GM21381 (cell line): ENCODE results near the gene PTPN13.
"Not testable (repeated sequence)": the region's sequence is repeated elsewhere in the genome, so short reads cannot be mapped to it uniquely, and the experiment has no call there.

Source experiments
- ATAC-seq: cut with Tn5 transposase; IDR thresholded peaks from one replicate; pipeline ENCODE4 v1.9.1; 2021; ENCODE audit warnings: mild to moderate bottlenecking, moderate library complexity; ENCODE audit not compliant: unreplicated experiment

PTPN13 gene

GRCh38 chr4:86688026-86688425, 93.9 kb downstream of the PTPN13 start:
- ATAC-seq, result no peak

- ATAC-seq, result no peak
Measured at GRCh38 chr4:86704601-86705000, 110.5 kb downstream of the PTPN13 start.

- no peak for ATAC-seq
Measured at GRCh38 chr4:86706923-86707597, 112.9 kb downstream of the PTPN13 start.

- ATAC-seq, result no peak
Measured at GRCh38 chr4:86717651-86718050, 123.5 kb downstream of the PTPN13 start.

- no peak for ATAC-seq
Measured at GRCh38 chr4:86718152-86718551, 124.0 kb downstream of the PTPN13 start.

GRCh38 chr4:86719149-86719548, 125.0 kb downstream of the PTPN13 start:
- not testable (repeated sequence) for ATAC-seq

- ATAC-seq, result no peak
Measured at GRCh38 chr4:86720508-86721068, 126.5 kb downstream of the PTPN13 start.

- ATAC-seq, result no peak
Measured at GRCh38 chr4:86721412-86721811, 127.3 kb downstream of the PTPN13 start.

GRCh38 chr4:86730310-86730709, 136.2 kb downstream of the PTPN13 start:
- no peak for ATAC-seq

GRCh38 chr4:86737244-86737643, 143.1 kb downstream of the PTPN13 start:
- no peak for ATAC-seq

- no peak for ATAC-seq
Measured at GRCh38 chr4:86741846-86742245, 147.7 kb downstream of the PTPN13 start.

GRCh38 chr4:86744570-86744969, 150.5 kb downstream of the PTPN13 start:
- ATAC-seq, result no peak

- ATAC-seq, result no peak
Measured at GRCh38 chr4:86749121-86749520, 155.0 kb downstream of the PTPN13 start.

GRCh38 chr4:86755388-86755787, 161.3 kb downstream of the PTPN13 start:
- no peak for ATAC-seq

- no peak for ATAC-seq
Measured at GRCh38 chr4:86757468-86757867, 163.4 kb downstream of the PTPN13 start.

- ATAC-seq, result no peak
Measured at GRCh38 chr4:86759298-86759697, 165.2 kb downstream of the PTPN13 start.

GRCh38 chr4:86762649-86763048, 168.5 kb downstream of the PTPN13 start:
- no peak for ATAC-seq

- ATAC-seq, result no peak
Measured at GRCh38 chr4:86769794-86770193, 175.7 kb downstream of the PTPN13 start.

- no peak for ATAC-seq
Measured at GRCh38 chr4:86771141-86771540, 177.0 kb downstream of the PTPN13 start.

- no peak for ATAC-seq
Measured at GRCh38 chr4:86775061-86775460, 180.9 kb downstream of the PTPN13 start.

- no peak for ATAC-seq
Measured at GRCh38 chr4:86778175-86778574, 184.1 kb downstream of the PTPN13 start.

- no peak for ATAC-seq
Measured at GRCh38 chr4:86788826-86789225, 194.7 kb downstream of the PTPN13 start.

GRCh38 chr4:86791126-86791525, 197.0 kb downstream of the PTPN13 start:
- no peak for ATAC-seq
